Keratinocyte (primary cell): ENCODE results near the gene ZFP36L2. TPM values are rescaled to one million over a fixed set of nuclear protein-coding genes. Genes with fewer than 3 reads are reported as not detected.

ENCODE experiments used
- DNase-seq: peaks from one replicate; pipeline ENCODE4 v3.0.0-alpha.2; 2011; ENCODE audit warnings: low read depth, missing footprints, low spot score
- FAIRE-seq: peaks from 2 replicates; lab custom pipeline; 2011; peaks lifted over from hg19 to GRCh38; lab: Jason Lieb, UNC
- H2AFZ ChIP-seq: 2 replicates; pipeline ENCODE4 v1.6.0; 2012; ENCODE audit warnings: low read length, control low read depth, inconsistent platforms; ENCODE audit not compliant: control insufficient read depth
- H3K27ac ChIP-seq: 2 replicates; pipeline ENCODE4 v1.5.1; 2011; ENCODE audit warnings: low read length; ENCODE audit not compliant: control insufficient read depth, insufficient read depth
- H3K27me3 ChIP-seq: 3 replicates; pipeline ENCODE4 v1.6.0; 2011; ENCODE audit warnings: low read length; ENCODE audit not compliant: control insufficient read depth, insufficient read depth; ENCODE audit errors: extremely low read depth
- H3K36me3 ChIP-seq, 2 experiments: 2 replicates in 1 of 2; 3 replicates in 1 of 2; pipeline ENCODE4 v1.5.1; 2011; ENCODE audit warnings: low read length in 2 of 2, mild to moderate bottlenecking in 1 of 2; ENCODE audit not compliant: control insufficient read depth in 2 of 2, insufficient read depth in 2 of 2; ENCODE audit errors: extremely low read depth in 1 of 2
- H3K4me1 ChIP-seq: 3 replicates; pipeline ENCODE4 v1.5.1; 2011; ENCODE audit warnings: low read length; ENCODE audit not compliant: control insufficient read depth, insufficient read depth; ENCODE audit errors: extremely low read depth
- H3K4me2 ChIP-seq: 3 replicates; pipeline ENCODE4 v1.6.0; 2011; ENCODE audit warnings: low read depth, low read length; ENCODE audit not compliant: control insufficient read depth, insufficient read depth; ENCODE audit errors: extremely low read depth
- H3K4me3 ChIP-seq, 3 experiments: fragments of 200-600 bp in 1 of 3; sonication (generic) in 1 of 3; 2 replicates in 2 of 3; 3 replicates in 1 of 3; pipeline ENCODE4 v1.5.1; 2011 to 2016; ENCODE audit warnings: low read length in 3 of 3, mild to moderate bottlenecking in 3 of 3, control low read depth in 2 of 3, inconsistent platforms in 1 of 3, low read depth in 1 of 3, mixed read lengths in 1 of 3, mixed run types in 1 of 3, moderate library complexity in 1 of 3; ENCODE audit not compliant: control insufficient read depth in 2 of 3, insufficient read depth in 2 of 3; ENCODE audit errors: extremely low read depth in 1 of 3
- H3K79me2 ChIP-seq: 2 replicates; pipeline ENCODE4 v1.6.0; 2012; ENCODE audit warnings: low read length; ENCODE audit not compliant: control insufficient read depth, insufficient read depth
- H3K9ac ChIP-seq: 3 replicates; pipeline ENCODE4 v1.6.0; 2011; ENCODE audit warnings: low read length; ENCODE audit not compliant: control insufficient read depth, insufficient read depth; ENCODE audit errors: extremely low read depth
- H3K9me1 ChIP-seq: 3 replicates; pipeline ENCODE4 v1.6.0; 2011; ENCODE audit warnings: low read length; ENCODE audit not compliant: control insufficient read depth, insufficient read depth; ENCODE audit errors: extremely low read depth
- H3K9me3 ChIP-seq: 2 replicates; pipeline ENCODE4 v1.5.1; 2012; ENCODE audit warnings: low read depth, low read length; ENCODE audit not compliant: control insufficient read depth
- H4K20me1 ChIP-seq: 3 replicates; pipeline ENCODE4 v1.6.0; 2011; ENCODE audit warnings: low read length; ENCODE audit not compliant: control insufficient read depth, insufficient read depth; ENCODE audit errors: extremely low read depth
- CTCF ChIP-seq, 3 experiments: IDR thresholded peaks in 1 of 3; conservative IDR thresholded peaks in 1 of 3; optimal IDR thresholded peaks in 1 of 3; 2 replicates in 2 of 3; 3 replicates in 1 of 3; pipeline versions ENCODE3 to v1.5.1; 2011; ENCODE audit warnings: low read length in 3 of 3, mild to moderate bottlenecking in 3 of 3, moderate library complexity in 2 of 3, control low read depth in 1 of 3, inconsistent platforms in 1 of 3; ENCODE audit not compliant: insufficient read depth in 2 of 3; ENCODE audit errors: extremely low read depth in 1 of 3
- EZH2 ChIP-seq: IDR thresholded peaks from one replicate; pipeline ENCODE4 v1.6.1; 2012; ENCODE audit warnings: inconsistent platforms, mild to moderate bottlenecking, low read length, moderate library complexity
- dilution Hi-C: fragments of 300-500 bp; cut with MboI; formaldehyde crosslinking; loops from one replicate; pipeline ENCODE4 v1.7.0; 2020; ENCODE audit warnings: low sequenced_read_pairs; ENCODE audit not compliant: extremely low pct_ligation_motif_present
- polyA plus RNA-seq, 5 experiments: library from polyadenylated mRNA; depleted of rRNA in 3 of 5; stranded (reverse) in 3 of 5; stranded (forward) in 1 of 5; unstranded in 1 of 5; fragments of >200 nt; gene quantifications; 1 replicate in 1 of 5; 2 replicates in 3 of 5; 3 replicates in 1 of 5; pipeline versions ENCODE4 v1.2.1 to v1.2.3, GENCODE V29; 2011 to 2012; ENCODE audit warnings: missing spikeins in 2 of 5, low read depth in 1 of 5, low replicate concordance in 1 of 5

The ZFP36L2 gene
- polyA plus RNA-seq, 1 donor (not counting 4 experiments of a cell fraction or from before 2014, with no cell fraction given) = 52.4 TPM

DNA sequence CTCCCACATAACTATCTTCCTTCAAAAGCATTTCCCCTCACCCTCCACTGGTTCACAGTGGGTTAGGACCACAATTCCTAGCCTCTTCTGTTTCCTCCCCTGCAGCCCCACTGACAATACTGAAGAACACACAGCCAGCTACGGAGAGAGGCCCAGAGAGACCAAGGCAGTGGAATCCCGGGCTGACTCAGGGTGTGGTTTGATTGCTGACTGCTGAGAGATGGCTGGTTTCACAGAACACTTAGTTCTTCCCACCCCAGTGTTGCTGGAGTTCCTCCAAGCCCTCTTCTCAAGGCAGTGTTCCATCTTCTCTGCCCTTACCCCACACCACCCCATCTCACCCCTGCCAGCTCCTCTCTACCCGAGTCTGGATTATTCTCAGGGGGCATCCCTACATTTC lies 43.3 kb upstream of the ZFP36L2 start:
- Histone ChIP-seq H3K27ac (no peak overlapping the region), H3K9me1 (peaks cover 3% of the 10 kb centered on the region), H3K36me3 (peaks cover 2 to 3% of the 10 kb centered on the region in 2 experiments), H3K27me3 (no peaks in the 10 kb centered on the region), H3K9me3 (no peaks in the 10 kb centered on the region), H3K4me1 (peaks cover 20% of the 10 kb centered on the region), H2AFZ (no peak overlapping the region), H3K9ac (no peak overlapping the region), H3K4me3 (no peak overlapping the region), H4K20me1 (no peaks in the 10 kb centered on the region), H3K4me2 (no peak overlapping the region), H3K79me2 (no peaks in the 10 kb centered on the region)
- FAIRE-seq = peak; percentile 17
- no peak for DNase-seq
- TF ChIP-seq EZH2 (no peak), CTCF (optimal IDR thresholded peaks at IDR 0.05 in 1 of 3, IDR thresholded peaks at IDR 0.05 in 1 of 3, conservative IDR thresholded peaks at IDR 0.05 in 1 of 3; ENCODE audit: extremely low read depth in 1 of 3, insufficient read depth in 2 of 3, low read length in 3 of 3) (no peak)
- dilution Hi-C loops = no loop called here

DNA sequence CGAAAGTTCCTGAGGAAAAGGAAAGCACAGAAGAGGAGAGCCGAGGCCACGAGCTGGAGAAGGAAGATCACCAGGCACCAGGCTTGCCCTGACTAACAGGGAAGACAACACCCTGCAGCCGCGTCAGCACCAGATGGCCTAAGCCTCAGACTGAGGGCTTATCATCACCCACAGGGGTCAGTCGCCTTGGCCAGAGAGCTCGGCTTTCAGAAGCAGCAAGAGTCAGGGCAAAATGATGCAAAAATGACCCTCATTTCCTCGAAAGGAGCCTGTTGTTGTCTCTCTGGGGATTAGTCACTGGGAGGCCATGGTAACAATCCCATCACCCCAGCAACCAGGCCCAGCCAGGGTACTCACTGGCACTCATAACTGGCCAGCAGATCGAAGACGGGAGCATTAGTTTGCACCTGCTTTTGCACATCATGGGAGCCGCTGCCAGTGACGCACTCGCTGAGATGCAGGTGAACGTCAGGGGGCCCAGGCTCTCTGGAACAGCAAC lies 42.7 kb upstream of the ZFP36L2 start:
- no peak for TF ChIP-seq EZH2
- no peak for TF ChIP-seq CTCF (optimal IDR thresholded peaks at IDR 0.05 in 1 of 3, IDR thresholded peaks at IDR 0.05 in 1 of 3, conservative IDR thresholded peaks at IDR 0.05 in 1 of 3; ENCODE audit: extremely low read depth in 1 of 3, insufficient read depth in 2 of 3, low read length in 3 of 3)
- no peak overlapping the region for H3K4me3 ChIP-seq

More for the DNA sequence above, 42.7 kb upstream of the ZFP36L2 start:
- H3K36me3 ChIP-seq = peaks cover 2 to 3% of the 10 kb centered on the region in 2 experiments
- H3K9me1 ChIP-seq = peaks cover 3% of the 10 kb centered on the region
- H3K9ac ChIP-seq = no peak overlapping the region
- H3K27me3 ChIP-seq = no peaks in the 10 kb centered on the region
- no peaks in the 10 kb centered on the region for H3K9me3 ChIP-seq
- H3K4me1 ChIP-seq = peaks cover 20% of the 10 kb centered on the region
- peak overlapping the region; percentile 11 for H3K4me2 ChIP-seq
- no peaks in the 10 kb centered on the region for H3K79me2 ChIP-seq
- no peaks in the 10 kb centered on the region for H4K20me1 ChIP-seq
- no peak overlapping the region for H3K27ac ChIP-seq
- H2AFZ ChIP-seq = no peak overlapping the region
- FAIRE-seq = no peak
- dilution Hi-C loops = no loop called here
- no peak for DNase-seq
